Left lung (tissue), 10 donors: ENCODE results near the gene DNM3. TPM values are rescaled to one million over a fixed set of nuclear protein-coding genes. Genes with fewer than 3 reads are reported as not detected.

Experiments used
- ATAC-seq: fragments of 200-7000 bp; cut with Tn5 transposase; one replicate; pipeline ENCODE4 v1.9.1; 2020; ENCODE audit warnings: moderate library complexity
- DNase-seq, 4 donors: peaks; one replicate each; pipeline ENCODE4 v3.0.0-alpha.2; 2013 to 2020
- H3K27ac ChIP-seq, 2 donors: fragments of 200-600 bp; sonication (generic) in 1 of 2; one replicate each; pipeline versions ENCODE4 v1.5.0 to v1.8.0; 2020 to 2021
- H3K27me3 ChIP-seq, 2 donors: fragments of 200-600 bp; sonication (generic) in 1 of 2; one replicate each; pipeline versions ENCODE4 v1.5.0 to v1.8.0; 2020 to 2021
- H3K36me3 ChIP-seq, 2 donors: fragments of 200-600 bp; sonication (generic) in 1 of 2; one replicate each; pipeline versions ENCODE4 v1.5.0 to v1.8.0; 2020 to 2021
- H3K4me1 ChIP-seq, 2 donors: fragments of 200-600 bp; one replicate each; pipeline ENCODE4 v1.8.0; 2021
- H3K4me3 ChIP-seq, 2 donors: fragments of 200-600 bp; sonication (generic) in 1 of 2; one replicate each; pipeline versions ENCODE4 v1.5.0 to v1.8.0; 2020 to 2021; ENCODE audit warnings: mild to moderate bottlenecking in 1 of 2
- H3K9me3 ChIP-seq, 2 donors: fragments of 200-600 bp; sonication (generic) in 1 of 2; one replicate each; pipeline versions ENCODE4 v1.5.0 to v1.8.0; 2020 to 2021
- intact Hi-C, 2 donors: fragments of 100-400 bp; cut with DNase I; formaldehyde crosslinking; loops; one replicate each; pipeline versions ENCODE4 v1.11.2 to v1.14.2; 2022
- polyA plus RNA-seq, 6 donors: library from polyadenylated mRNA; unstranded; fragments of 120-200 nt; gene quantifications; one replicate each; pipeline ENCODE4 v1.2.1, GENCODE V29; 2013; ENCODE audit not compliant: insufficient read length in 6 of 6
- total RNA-seq, 2 donors: library from RNA; stranded (reverse); fragmentation: NEBNext Ultra II Directional; extraction: Animal tissue kit (Norgen Biotek cat#: 25700); gene quantifications; one replicate each; pipeline ENCODE4 v1.2.1, GENCODE V29; 2021
- TF ChIP-seq, protein P1 (sequence below), 2 donors: fragments of 200-600 bp; sonication (generic) in 1 of 2; IDR thresholded peaks; one replicate each; pipeline versions ENCODE4 v1.5.0 to v1.8.0; 2021; ENCODE audit warnings: antibody characterized with exemption in 2 of 2
- donor health status: DM: no; HTN: yes; CAD: no.
- donor health status: DM: no; HTN: no; CAD: no.

The DNM3 gene
- total and polyA plus RNA-seq, 8 donors, result 5.2 to 7.7 (median 6.3) TPM

DNA sequence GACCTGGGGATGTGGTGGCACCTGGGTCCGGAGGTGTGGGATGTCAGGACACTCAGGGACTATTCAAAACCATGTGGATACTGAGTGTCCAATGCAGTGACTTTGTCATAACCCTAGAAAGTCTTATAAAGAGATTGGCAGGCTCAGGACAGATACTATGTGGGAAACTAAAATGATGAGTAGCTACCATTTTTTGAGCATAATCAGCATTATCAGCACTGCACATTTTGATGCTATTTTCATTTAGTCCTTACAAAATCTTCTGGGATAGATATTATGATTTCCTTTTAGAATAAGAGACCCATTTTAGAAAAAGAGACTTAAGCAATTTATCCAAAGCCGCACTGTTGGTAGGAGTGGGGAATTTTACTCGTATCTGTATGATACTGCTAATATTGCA lies 93.4 kb downstream of the DNM3 start:
- intact Hi-C loops, result no loop called here

GRCh38 chr1:171935086-171935485 lies 93.8 kb downstream of the DNM3 start:
- ATAC-seq, result no peak
- H3K4me3 ChIP-seq, result no peak overlapping the region
- H3K27me3 ChIP-seq, result no peaks in the 10 kb centered on the region
- no peaks in the 10 kb centered on the region for H3K36me3 ChIP-seq
- DNase-seq, result no peak
- no peak overlapping the region for H3K27ac ChIP-seq
- no peaks in the 10 kb centered on the region for H3K9me3 ChIP-seq
- TF ChIP-seq, protein P1, sequence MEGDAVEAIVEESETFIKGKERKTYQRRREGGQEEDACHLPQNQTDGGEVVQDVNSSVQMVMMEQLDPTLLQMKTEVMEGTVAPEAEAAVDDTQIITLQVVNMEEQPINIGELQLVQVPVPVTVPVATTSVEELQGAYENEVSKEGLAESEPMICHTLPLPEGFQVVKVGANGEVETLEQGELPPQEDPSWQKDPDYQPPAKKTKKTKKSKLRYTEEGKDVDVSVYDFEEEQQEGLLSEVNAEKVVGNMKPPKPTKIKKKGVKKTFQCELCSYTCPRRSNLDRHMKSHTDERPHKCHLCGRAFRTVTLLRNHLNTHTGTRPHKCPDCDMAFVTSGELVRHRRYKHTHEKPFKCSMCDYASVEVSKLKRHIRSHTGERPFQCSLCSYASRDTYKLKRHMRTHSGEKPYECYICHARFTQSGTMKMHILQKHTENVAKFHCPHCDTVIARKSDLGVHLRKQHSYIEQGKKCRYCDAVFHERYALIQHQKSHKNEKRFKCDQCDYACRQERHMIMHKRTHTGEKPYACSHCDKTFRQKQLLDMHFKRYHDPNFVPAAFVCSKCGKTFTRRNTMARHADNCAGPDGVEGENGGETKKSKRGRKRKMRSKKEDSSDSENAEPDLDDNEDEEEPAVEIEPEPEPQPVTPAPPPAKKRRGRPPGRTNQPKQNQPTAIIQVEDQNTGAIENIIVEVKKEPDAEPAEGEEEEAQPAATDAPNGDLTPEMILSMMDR (IDR thresholded peaks at IDR 0.05), result no peak
- H3K4me1 ChIP-seq, result no peaks in the 10 kb centered on the region
- intact Hi-C loops, result no loop called here

More for the DNA sequence above, 93.4 kb downstream of the DNM3 start:
- DNase-seq (no peak), ATAC-seq (no peak)
- Histone ChIP-seq H3K4me1 (no peaks in the 10 kb centered on the region), H3K9me3 (no peaks in the 10 kb centered on the region), H3K36me3 (no peaks in the 10 kb centered on the region), H3K4me3 (no peak overlapping the region), H3K27me3 (no peaks in the 10 kb centered on the region), H3K27ac (no peak overlapping the region)
- TF ChIP-seq, protein P1 (IDR thresholded peaks at IDR 0.05), result no peak

- H3K27me3 ChIP-seq, result no peaks in the 10 kb centered on the region
- TF ChIP-seq, protein P1 (IDR thresholded peaks at IDR 0.05), result no peak
- no peak for DNase-seq
- ATAC-seq, result no peak
- intact Hi-C loops, result no loop called here
- no peak overlapping the region for H3K27ac ChIP-seq
- no peak overlapping the region for H3K4me3 ChIP-seq
- H3K4me1 ChIP-seq, result no peaks in the 10 kb centered on the region
- H3K36me3 ChIP-seq, result no peaks in the 10 kb centered on the region
- H3K9me3 ChIP-seq, result no peaks in the 10 kb centered on the region
Measured at GRCh38 chr1:171935664-171936063, 94.4 kb downstream of the DNM3 start.

DNA sequence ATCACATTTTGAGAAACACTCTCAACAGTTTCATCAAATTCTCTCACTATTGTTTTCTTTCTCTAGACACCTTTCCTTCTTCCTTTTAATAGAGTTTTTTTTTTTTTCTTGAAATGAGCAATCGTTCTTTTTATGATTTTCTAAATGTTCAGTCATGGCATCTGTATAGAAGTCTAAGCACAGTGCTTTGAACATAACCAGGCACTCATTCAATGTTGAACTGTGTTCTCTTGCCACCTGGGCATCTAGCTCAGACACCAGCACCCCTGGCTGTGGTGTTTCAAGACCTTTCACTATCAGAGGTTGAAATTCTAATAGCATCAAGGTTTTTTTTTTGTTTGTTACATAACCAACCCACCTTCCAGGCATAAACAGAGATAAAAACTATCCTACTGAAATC lies 96.6 kb downstream of the DNM3 start:
- intact Hi-C loops, result no loop called here
- Histone ChIP-seq H3K27me3 (no peaks in the 10 kb centered on the region), H3K36me3 (no peaks in the 10 kb centered on the region), H3K9me3 (no peaks in the 10 kb centered on the region), H3K4me3 (no peak overlapping the region), H3K27ac (no peak overlapping the region), H3K4me1 (no peaks in the 10 kb centered on the region)
- DNase-seq, result no peak
- TF ChIP-seq, protein P1 (IDR thresholded peaks at IDR 0.05), result no peak
- no peak for ATAC-seq

- Histone ChIP-seq H3K4me1 (no peaks in the 10 kb centered on the region), H3K4me3 (no peak overlapping the region), H3K36me3 (no peaks in the 10 kb centered on the region), H3K27ac (no peak overlapping the region), H3K27me3 (no peaks in the 10 kb centered on the region), H3K9me3 (no peaks in the 10 kb centered on the region)
- DNase-seq, result no peak
- ATAC-seq, result no peak
- intact Hi-C loops, result no loop called here
- TF ChIP-seq, protein P1 (IDR thresholded peaks at IDR 0.05), result no peak
Measured at GRCh38 chr1:171939740-171940139, 98.4 kb downstream of the DNM3 start.
